Measurements from ENCODE around the gene SMIM28.

Gene SMIM28

DNA sequence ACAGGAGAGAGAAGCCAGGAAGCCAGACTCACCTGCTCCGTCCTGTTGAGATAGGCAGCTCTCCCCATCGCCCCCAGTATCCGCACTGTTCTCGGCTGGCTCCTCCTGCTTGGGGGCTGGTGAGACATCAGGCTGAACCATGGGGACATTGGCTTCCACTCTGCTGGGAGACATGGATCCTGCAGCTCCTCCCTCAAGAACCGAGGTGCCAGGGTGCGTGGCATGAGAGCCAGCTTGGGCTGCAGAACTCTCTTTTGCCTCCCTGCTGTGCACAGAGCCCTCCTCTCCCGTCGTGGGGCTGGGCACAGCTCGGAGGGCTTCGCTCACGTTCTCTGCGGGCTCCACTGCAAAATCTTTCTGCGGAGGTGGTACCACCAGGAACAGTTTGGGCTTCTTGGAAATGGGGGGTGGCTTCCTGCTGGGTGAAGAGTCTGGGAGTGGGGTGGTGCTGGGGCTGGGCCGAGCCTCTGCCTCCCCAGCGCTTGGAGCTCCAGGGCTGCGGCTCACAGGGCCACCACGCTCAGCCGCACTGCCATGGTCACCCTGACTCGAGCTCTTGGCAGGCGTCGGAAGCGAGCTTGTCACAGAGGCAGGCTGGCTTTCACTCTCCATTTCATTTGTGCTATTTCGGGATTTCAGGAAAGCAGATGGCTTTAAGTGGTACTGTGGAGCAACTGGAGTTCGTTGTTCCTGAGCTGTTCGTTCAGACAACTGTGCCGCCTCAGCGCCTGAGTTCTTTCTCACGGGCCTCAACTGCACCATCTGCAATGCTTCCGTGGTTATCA, 52.8 kb downstream of the SMIM28 start:
- DNase-seq (ENCODE audit: low read depth) = no peak

DNA sequence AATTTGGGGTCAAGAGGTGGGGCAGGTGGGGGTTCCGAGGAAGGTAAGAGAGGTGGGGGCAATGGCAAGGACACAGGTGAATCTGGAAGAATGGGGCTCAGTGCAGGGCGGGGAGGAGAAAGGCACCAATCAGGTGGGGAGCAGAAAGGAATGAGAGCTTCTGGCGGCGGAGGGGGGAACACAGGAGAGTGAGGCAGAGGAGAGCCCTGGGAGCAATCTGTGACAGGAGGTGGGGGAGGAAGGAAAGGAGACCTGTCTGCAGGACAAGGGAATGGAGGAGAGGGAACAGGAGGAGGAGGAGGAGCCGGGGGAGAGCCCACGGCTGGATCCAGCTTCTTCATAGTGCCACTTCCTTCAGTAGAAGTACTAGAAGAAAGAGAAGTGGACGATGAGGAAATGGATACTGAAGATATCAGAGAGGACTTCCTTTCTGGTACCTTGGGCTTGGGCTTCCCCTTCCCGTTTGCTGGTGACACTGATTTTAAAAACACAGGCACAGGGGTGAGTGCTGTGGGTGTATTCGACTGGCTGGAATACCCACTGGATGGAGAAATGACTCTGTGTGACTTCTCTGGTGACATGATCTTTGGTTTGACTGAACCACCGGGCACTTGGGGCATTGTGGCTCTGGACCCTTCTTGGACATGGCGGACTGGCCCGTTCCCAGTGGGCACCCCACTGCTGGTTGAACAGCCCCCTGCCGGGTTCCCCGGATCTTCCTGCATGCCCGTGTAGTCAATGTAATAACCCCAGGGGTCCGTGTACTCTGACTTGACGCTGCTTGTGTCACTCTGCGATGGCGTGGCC, 53.8 kb downstream of the SMIM28 start:
- DNase-seq (ENCODE audit: low read depth) = no peak

DNA sequence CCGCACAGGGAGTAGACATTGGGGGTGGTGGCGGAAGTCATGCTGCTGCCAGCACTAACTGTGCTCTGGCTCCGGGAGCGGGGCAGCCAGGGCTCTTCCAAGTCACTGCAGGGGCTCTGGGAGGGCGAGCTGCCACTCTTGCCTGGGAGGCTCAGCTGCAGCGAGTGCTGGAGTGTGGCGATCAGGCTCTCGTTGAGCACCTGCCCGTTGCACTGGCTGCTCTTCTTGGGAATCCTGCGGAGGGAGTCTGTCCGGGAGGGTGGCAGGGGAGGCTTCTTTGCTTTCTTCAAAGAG, 54.3 kb downstream of the SMIM28 start:
- DNase-seq (ENCODE audit: low read depth) = no peak

Measured in amniotic epithelial cell (primary cell).